Measurements from ENCODE around the gene C19orf73.
"Not testable (repeated sequence)": the region's sequence is repeated elsewhere in the genome, so short reads cannot be mapped to it uniquely, and the experiment has no call there.

Gene C19orf73

GRCh38 chr19:49152119-49152550 is 33.2 kb upstream of the C19orf73 start:
- no peaks in the 10 kb centered on the region for H3K36me3 Mint-ChIP-seq (ENCODE audit: low read depth)
- no peak overlapping the region for H3K4me3 Mint-ChIP-seq
- no peaks in the 10 kb centered on the region for H3K9me3 Mint-ChIP-seq
- peaks cover 20% of the 10 kb centered on the region for H3K4me1 Mint-ChIP-seq (ENCODE audit: low read depth)
- H3K27ac Mint-ChIP-seq: no peak overlapping the region
- peaks cover 86% of the 10 kb centered on the region for H3K27me3 Mint-ChIP-seq (ENCODE audit: low read depth)

DNA sequence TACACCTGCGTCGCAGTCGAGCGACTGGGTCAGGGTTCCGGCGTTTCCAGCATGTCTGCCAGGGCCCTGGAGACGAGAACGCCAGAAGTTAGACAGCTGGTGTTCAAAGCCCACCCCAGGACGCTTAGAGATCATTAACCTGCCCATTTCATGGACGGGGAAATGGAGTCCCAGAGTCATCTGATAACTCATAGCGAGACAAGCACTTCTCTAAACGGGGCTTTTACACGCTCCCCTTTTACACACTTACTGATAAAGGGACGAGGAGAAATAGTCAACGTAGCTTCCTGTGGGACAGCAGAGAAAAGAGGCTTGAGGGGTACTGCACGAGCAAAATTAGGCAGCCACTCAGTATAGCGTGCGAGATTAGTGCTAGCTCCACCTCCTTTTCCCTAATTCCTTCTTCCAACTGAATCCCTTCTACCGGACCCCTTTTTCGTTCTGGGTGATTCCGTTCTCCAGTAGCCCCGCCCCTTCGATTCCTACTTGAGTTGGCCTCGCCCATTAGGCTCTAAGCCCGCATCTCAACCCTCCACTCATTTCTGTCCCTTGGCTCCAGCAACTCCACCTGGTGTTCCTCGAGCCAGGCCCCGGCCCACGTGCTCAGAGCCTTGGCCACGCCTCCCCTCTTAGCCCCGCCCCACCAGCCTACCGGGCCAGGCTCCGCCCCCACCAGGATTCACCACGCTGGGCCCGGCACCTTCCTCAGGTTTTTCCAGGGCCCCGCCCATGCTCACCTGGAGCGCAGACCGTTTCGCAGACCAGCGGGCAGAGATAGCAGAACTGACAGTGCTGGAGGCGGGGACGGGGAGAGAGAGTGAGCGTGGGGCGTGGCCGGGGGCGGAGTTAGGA is 32.5 kb upstream of the C19orf73 start:
- no peak overlapping the region for H3K27ac Mint-ChIP-seq
- no peaks in the 10 kb centered on the region for H3K36me3 Mint-ChIP-seq (ENCODE audit: low read depth)
- H3K4me1 Mint-ChIP-seq (ENCODE audit: low read depth): peaks cover 20% of the 10 kb centered on the region
- H3K27me3 Mint-ChIP-seq (ENCODE audit: low read depth): peaks cover 91% of the 10 kb centered on the region
- peak overlapping the region; percentile 61 for H3K4me3 Mint-ChIP-seq
- H3K9me3 Mint-ChIP-seq: no peaks in the 10 kb centered on the region

GRCh38 chr19:49150944-49151243 is 32.0 kb upstream of the C19orf73 start:
- H3K27me3 Mint-ChIP-seq (ENCODE audit: low read depth): peaks cover 90% of the 10 kb centered on the region
- H3K27ac Mint-ChIP-seq: no peak overlapping the region
- no peaks in the 10 kb centered on the region for H3K9me3 Mint-ChIP-seq
- no peaks in the 10 kb centered on the region for H3K36me3 Mint-ChIP-seq (ENCODE audit: low read depth)
- peaks cover 20% of the 10 kb centered on the region for H3K4me1 Mint-ChIP-seq (ENCODE audit: low read depth)
- peak overlapping the region; percentile 61 for H3K4me3 Mint-ChIP-seq

DNA sequence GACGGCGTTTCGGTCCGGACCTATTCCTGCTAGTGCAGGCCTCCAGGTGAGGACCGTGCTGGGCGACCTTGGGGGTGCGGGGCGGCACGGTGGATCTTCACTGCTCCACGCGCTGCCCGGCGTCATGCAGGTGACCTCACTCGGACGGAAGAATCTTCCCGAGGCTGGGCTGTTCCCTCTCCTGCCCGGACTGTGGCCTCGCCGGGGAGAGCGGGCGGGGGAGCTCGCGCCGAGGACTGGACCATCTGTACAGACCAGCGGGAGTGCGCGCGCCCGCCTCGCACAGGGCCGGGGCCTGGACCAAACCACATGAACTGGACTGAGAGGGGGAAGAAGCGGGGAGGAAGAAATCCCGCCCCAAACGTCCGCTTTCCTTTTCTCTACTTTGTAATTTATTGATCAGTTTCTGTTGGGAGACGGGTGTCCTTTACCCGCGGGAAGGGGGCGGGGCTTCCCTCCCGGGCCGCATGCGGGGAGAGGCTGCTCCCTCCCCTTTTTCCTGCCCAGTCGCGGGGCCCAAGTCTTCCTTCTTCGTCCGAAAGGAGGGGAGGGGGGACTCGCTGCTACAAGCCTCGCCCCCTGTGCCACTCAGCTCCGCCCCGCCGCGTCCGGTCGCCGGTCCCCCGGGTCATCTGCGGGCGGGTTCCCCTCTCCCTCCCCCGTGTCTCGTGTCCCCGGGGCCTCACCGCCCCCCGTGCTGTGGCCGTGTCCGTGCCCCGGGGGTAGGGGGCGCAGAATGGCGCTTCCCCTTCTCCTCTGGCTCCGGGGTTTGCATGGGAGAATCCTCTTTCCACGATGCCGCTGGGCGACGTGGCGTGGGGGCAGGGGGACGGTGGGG is 31.4 kb upstream of the C19orf73 start:
- peak overlapping the region; percentile 83 for H3K4me3 Mint-ChIP-seq
- H3K27ac Mint-ChIP-seq: no peak overlapping the region
- H3K36me3 Mint-ChIP-seq (ENCODE audit: low read depth): no peaks in the 10 kb centered on the region
- no peaks in the 10 kb centered on the region for H3K9me3 Mint-ChIP-seq
- peaks cover 25% of the 10 kb centered on the region for H3K4me1 Mint-ChIP-seq (ENCODE audit: low read depth)
- H3K27me3 Mint-ChIP-seq (ENCODE audit: low read depth): peaks cover 85% of the 10 kb centered on the region

DNA sequence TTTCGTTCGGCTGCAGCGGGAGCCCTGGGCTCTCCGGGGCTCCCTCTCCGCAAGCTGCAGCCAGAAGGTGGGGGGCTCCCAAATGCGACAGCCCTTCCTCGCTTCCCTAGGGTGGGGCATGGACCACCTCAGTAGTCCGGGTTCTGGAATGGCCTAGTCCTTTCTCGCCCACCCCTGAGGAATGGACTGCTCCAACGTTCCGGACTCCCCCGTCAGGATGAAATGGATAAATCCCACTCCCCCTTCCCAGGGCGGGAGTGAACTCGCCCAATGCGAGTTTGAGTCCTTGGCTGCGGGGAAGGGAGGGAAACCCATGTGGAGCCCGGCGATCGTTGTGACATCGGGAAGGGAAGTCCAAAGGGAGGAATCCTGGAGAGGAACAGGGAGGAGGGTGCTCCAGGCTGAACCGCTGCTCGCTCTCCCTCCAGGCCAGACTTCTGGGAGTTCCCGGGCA is 30.7 kb upstream of the C19orf73 start:
- Mint-ChIP-seq H3K4me3 (peak overlapping the region; percentile 83), H3K4me1 (ENCODE audit: low read depth) (peaks cover 26% of the 10 kb centered on the region), H3K9me3 (no peaks in the 10 kb centered on the region), H3K27ac (no peak overlapping the region), H3K36me3 (ENCODE audit: low read depth) (no peaks in the 10 kb centered on the region), H3K27me3 (ENCODE audit: low read depth) (peaks cover 80% of the 10 kb centered on the region)

GRCh38 chr19:49148784-49149651 is 30.1 kb upstream of the C19orf73 start:
- H3K9me3 Mint-ChIP-seq: no peaks in the 10 kb centered on the region
- peaks cover 26% of the 10 kb centered on the region for H3K4me1 Mint-ChIP-seq (ENCODE audit: low read depth)
- H3K27ac Mint-ChIP-seq: no peak overlapping the region
- H3K27me3 Mint-ChIP-seq (ENCODE audit: low read depth): peaks cover 75% of the 10 kb centered on the region
- H3K36me3 Mint-ChIP-seq (ENCODE audit: low read depth): no peaks in the 10 kb centered on the region
- H3K4me3 Mint-ChIP-seq: peak overlapping the region; percentile 83

- Mint-ChIP-seq H3K27ac (no peak overlapping the region), H3K27me3 (ENCODE audit: low read depth) (peaks cover 67% of the 10 kb centered on the region), H3K4me3 (peak overlapping the region; percentile 53), H3K36me3 (ENCODE audit: low read depth) (no peaks in the 10 kb centered on the region), H3K9me3 (no peaks in the 10 kb centered on the region), H3K4me1 (ENCODE audit: low read depth) (peaks cover 23% of the 10 kb centered on the region)
Measured at GRCh38 chr19:49148044-49148682, 29.2 kb upstream of the C19orf73 start.

GRCh38 chr19:49146408-49146770 is 27.4 kb upstream of the C19orf73 start:
- H3K4me1 Mint-ChIP-seq (ENCODE audit: low read depth): peaks cover 26% of the 10 kb centered on the region
- not testable (repeated sequence) for H3K9me3 Mint-ChIP-seq; H3K36me3 Mint-ChIP-seq (ENCODE audit: low read depth); H3K4me3 Mint-ChIP-seq; H3K27ac Mint-ChIP-seq
- peaks cover 52% of the 10 kb centered on the region for H3K27me3 Mint-ChIP-seq (ENCODE audit: low read depth)

DNA sequence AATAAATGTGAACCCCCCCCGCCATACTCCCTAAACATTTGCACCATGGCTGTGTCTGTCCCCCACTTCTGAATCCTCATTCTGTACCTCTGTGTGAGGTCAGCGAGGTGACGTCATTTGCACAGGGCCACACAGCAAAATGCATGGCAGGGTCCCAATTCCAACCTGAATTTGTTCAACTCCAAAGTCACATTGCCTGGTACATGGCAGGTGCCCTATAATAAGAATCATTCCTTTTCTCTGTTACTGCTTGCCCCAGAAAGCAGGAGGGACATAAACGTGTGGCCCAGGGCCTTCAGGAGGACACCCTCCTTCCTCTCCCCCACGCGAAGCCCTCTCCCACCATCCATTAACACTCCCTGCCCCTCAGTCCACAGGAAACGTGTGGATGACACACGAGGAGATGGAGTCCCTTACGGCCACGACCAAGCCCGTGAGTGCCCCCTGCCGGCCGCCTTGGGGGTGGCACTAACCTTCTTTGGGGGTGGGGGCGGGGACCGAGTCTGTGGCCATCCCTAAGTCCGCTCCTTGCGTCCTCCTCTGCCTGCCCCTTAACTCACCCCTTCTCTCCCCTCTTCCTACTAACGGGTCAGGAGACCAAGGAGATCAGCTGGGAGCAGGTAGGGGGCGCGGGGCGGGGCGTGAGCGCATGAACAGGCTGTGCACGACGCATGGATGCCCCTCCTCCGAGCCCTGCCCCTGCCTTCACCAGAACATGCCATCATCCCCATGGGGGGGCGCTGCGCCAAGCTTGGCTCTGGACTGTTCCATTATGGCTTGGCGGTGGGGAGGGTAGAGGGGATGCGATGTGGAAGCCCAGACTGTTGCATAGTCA is 26.8 kb upstream of the C19orf73 start:
- Mint-ChIP-seq H3K4me3 (peak overlapping the region; percentile 63), H3K9me3 (no peaks in the 10 kb centered on the region), H3K27ac (no peak overlapping the region), H3K4me1 (ENCODE audit: low read depth) (peaks cover 28% of the 10 kb centered on the region), H3K36me3 (ENCODE audit: low read depth) (no peaks in the 10 kb centered on the region), H3K27me3 (ENCODE audit: low read depth) (peaks cover 47% of the 10 kb centered on the region)

DNA sequence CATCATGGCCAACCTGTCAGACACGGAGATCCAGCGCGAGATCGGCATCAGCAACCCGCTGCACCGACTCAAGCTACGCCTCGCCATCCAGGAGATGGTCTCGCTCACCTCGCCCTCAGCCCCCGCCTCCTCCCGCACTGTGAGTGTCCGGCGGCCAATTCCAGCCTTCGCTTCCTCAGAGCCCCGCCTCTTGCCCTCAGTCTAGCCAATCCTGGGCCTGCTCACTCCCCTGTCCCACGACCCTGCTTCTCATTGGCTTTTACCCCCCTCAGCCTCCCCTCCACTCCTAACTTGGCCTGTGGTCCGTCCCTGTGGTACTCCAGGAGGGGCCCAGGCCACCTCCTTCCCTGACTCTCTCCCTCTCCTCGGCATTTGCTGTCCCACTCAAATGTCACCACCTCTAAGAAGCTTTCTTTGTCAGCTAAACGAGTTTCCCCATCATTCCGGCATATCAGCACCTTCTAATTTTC is 24.0 kb upstream of the C19orf73 start:
- H3K36me3 Mint-ChIP-seq (ENCODE audit: low read depth): no peaks in the 10 kb centered on the region
- no peaks in the 10 kb centered on the region for H3K9me3 Mint-ChIP-seq
- peak overlapping the region; percentile 82 for H3K4me3 Mint-ChIP-seq
- peak overlapping the region; percentile 42 for H3K27ac Mint-ChIP-seq
- H3K27me3 Mint-ChIP-seq (ENCODE audit: low read depth): peaks cover 20% of the 10 kb centered on the region
- peaks cover 19% of the 10 kb centered on the region for H3K4me1 Mint-ChIP-seq (ENCODE audit: low read depth)

DNA sequence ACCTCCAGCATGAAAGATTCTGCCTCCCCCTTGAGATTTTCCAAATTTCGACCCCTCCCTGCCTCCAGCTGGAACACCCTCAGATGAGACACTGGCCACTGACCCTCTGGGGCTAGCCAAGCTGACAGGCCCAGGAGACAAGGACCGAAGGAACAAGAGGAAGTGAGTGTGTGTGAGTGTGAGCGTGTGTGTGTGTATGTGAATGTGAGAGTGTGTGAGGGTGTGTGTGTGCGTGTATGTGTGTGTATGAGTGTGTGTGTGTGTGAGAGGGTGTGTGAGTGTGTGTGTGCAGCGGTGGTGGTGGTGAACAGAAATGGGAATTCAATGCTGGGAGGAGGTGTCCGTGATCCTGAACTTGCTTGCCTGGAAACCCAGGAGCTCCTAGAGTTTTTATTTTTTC is 22.4 kb upstream of the C19orf73 start:
- Mint-ChIP-seq H3K4me1 (ENCODE audit: low read depth) (peaks cover 18% of the 10 kb centered on the region), H3K36me3 (ENCODE audit: low read depth) (no peaks in the 10 kb centered on the region)

GRCh38 chr19:49140951-49141350 is 22.0 kb upstream of the C19orf73 start:
- no peak overlapping the region for H3K27ac Mint-ChIP-seq
- no peaks in the 10 kb centered on the region for H3K36me3 Mint-ChIP-seq (ENCODE audit: low read depth)
- H3K27me3 Mint-ChIP-seq (ENCODE audit: low read depth): peaks cover 3% of the 10 kb centered on the region
- peaks cover 16% of the 10 kb centered on the region for H3K4me1 Mint-ChIP-seq (ENCODE audit: low read depth)
- no peaks in the 10 kb centered on the region for H3K9me3 Mint-ChIP-seq
- peak overlapping the region; percentile 23 for H3K4me3 Mint-ChIP-seq

More for the DNA sequence above, 22.4 kb upstream of the C19orf73 start:
- peak overlapping the region; percentile 23 for H3K4me3 Mint-ChIP-seq
- H3K27me3 Mint-ChIP-seq (ENCODE audit: low read depth): peaks cover 5% of the 10 kb centered on the region
- no peaks in the 10 kb centered on the region for H3K9me3 Mint-ChIP-seq
- H3K27ac Mint-ChIP-seq: no peak overlapping the region

GRCh38 chr19:49136771-49137171 is 17.8 kb upstream of the C19orf73 start:
- Mint-ChIP-seq H3K27me3 (ENCODE audit: low read depth) (no peaks in the 10 kb centered on the region), H3K9me3 (no peaks in the 10 kb centered on the region), H3K4me3 (no peak overlapping the region), H3K36me3 (ENCODE audit: low read depth) (peaks cover 1% of the 10 kb centered on the region), H3K27ac (no peak overlapping the region), H3K4me1 (ENCODE audit: low read depth) (peaks cover 15% of the 10 kb centered on the region)
